ENCODE measurements around the gene GGT7.

DNA sequence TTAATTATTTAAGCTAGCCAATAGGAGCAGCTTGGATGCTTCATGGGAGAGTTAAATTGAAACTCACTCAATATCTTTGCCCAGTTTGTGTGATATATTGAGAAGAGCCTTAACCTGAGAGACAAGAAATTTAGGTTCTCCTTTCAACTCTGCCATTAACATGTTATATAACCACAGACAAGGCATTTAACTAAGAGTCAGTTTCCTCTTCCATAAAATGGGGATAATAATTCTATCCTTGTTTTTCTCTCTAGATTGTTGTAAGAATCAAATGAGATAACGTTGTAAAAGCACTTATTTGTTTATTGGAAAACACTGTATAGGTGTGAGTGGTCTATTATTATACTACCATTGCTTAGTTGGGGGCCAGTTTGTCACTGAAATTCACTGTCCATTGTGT lies 11.6 kb upstream of the GGT7 start:
- TF ChIP-seq CTCF (IDR thresholded peaks at IDR 0.05; ENCODE audit: low read depth, low read length) (no peak), POLR2A (IDR thresholded peaks at IDR 0.05; ENCODE audit: extremely low read depth, insufficient read length) (no peak), MYC (IDR thresholded peaks at IDR 0.05; ENCODE audit: low read depth, low read length) (no peak)

Data from NB4 (cell line).